GM12865 (cell line): ENCODE measurements around the gene SHF.
A peak's percentile ranks its signal among the peaks of the same experiment; 100 is the strongest.

Experiments used
- DNase-seq: peaks from one replicate; pipeline ENCODE4 v3.0.0; 2010; ENCODE audit warnings: low read depth
- H3K4me3 ChIP-seq: 2 replicates; pipeline ENCODE4 v1.5.1; 2011; ENCODE audit warnings: mild to moderate bottlenecking, low read depth, low read length, control low read depth
- CTCF ChIP-seq: IDR thresholded peaks from 2 replicates; pipeline ENCODE4 v1.5.1; 2011; ENCODE audit warnings: low read length, control low read depth, low read depth, inconsistent platforms; ENCODE audit not compliant: insufficient read depth; ENCODE audit errors: missing control alignments

Gene SHF

GRCh38 chr15:45123397-45123796 is 64.4 kb downstream of the SHF start:
- no peak for DNase-seq
- no peak overlapping the region for H3K4me3 ChIP-seq
- TF ChIP-seq CTCF, result no peak

- no peak overlapping the region for H3K4me3 ChIP-seq
- no peak for DNase-seq
- no peak for TF ChIP-seq CTCF
Observed at GRCh38 chr15:45122719-45123118, 65.0 kb downstream of the SHF start.

GRCh38 chr15:45121706-45122417 is 65.9 kb downstream of the SHF start:
- TF ChIP-seq CTCF, result no peak
- DNase-seq, result no peak

GRCh38 chr15:45121020-45121419 is 66.7 kb downstream of the SHF start:
- DNase-seq, result peak; percentile 64
- no peak overlapping the region for H3K4me3 ChIP-seq
- no peak for TF ChIP-seq CTCF

More at GRCh38 chr15:45121706-45122417, 65.9 kb downstream of the SHF start:
- no peak overlapping the region for H3K4me3 ChIP-seq

GRCh38 chr15:45120081-45120972 is 67.4 kb downstream of the SHF start:
- DNase-seq, result peak; percentile 14
- no peak for TF ChIP-seq CTCF
- no peak overlapping the region for H3K4me3 ChIP-seq

GRCh38 chr15:45118996-45119395 is 68.8 kb downstream of the SHF start:
- TF ChIP-seq CTCF, result no peak
- no peak for DNase-seq
- H3K4me3 ChIP-seq, result no peak overlapping the region
